HG03378 (cell line): ENCODE measurements around the gene KIF3C.

ENCODE experiments used
- ATAC-seq: cut with Tn5 transposase; IDR thresholded peaks from one replicate; pipeline ENCODE4 v1.9.1; 2021; ENCODE audit warnings: mild to moderate bottlenecking, moderate library complexity; ENCODE audit not compliant: unreplicated experiment

The KIF3C gene

GRCh38 chr2:25881764-25882163 lies 100.5 kb downstream of the KIF3C start:
- no peak for ATAC-seq

GRCh38 chr2:25879133-25879730 lies 103.1 kb downstream of the KIF3C start:
- ATAC-seq: no peak

GRCh38 chr2:25878361-25879132 lies 103.8 kb downstream of the KIF3C start, which contains the start of gene ASXL2:
Gene ASXL2 (minus strand): TSS chr2:25878487. CDS start chr2:25878222, 265 bp downstream.
- peak; percentile 82 for ATAC-seq

GRCh38 chr2:25877431-25878360 lies 104.6 kb downstream of the KIF3C start:
- ATAC-seq: peak; percentile 51
